CD4-positive, alpha-beta T cell treated with Interferon gamma for 1 hour (primary cell): Measurements from ENCODE around the gene SDC1.

Source experiments
- DNase-seq: peaks from one replicate; pipeline ENCODE4 v3.0.0-alpha.2; 2020

Gene SDC1

GRCh38 chr2:20168727-20169696 is 55.9 kb downstream of the SDC1 start:
- no peak for DNase-seq

GRCh38 chr2:20168048-20168726 is 56.7 kb downstream of the SDC1 start:
- no peak for DNase-seq

- DNase-seq = no peak
Observed at GRCh38 chr2:20167356-20167755, 57.6 kb downstream of the SDC1 start.

- DNase-seq = no peak
Observed at GRCh38 chr2:20165677-20166509, 59.0 kb downstream of the SDC1 start.

GRCh38 chr2:20164734-20165478 is 60.0 kb downstream of the SDC1 start:
- no peak for DNase-seq

- no peak for DNase-seq
Observed at GRCh38 chr2:20164061-20164733, 60.7 kb downstream of the SDC1 start.

GRCh38 chr2:20159411-20160070 is 65.4 kb downstream of the SDC1 start:
- DNase-seq = no peak

GRCh38 chr2:20157193-20157891 is 67.6 kb downstream of the SDC1 start:
- DNase-seq = no peak

- no peak for DNase-seq
Observed at GRCh38 chr2:20156836-20157192, 68.1 kb downstream of the SDC1 start.

GRCh38 chr2:20156076-20156759 is 68.7 kb downstream of the SDC1 start:
- no peak for DNase-seq

GRCh38 chr2:20153131-20153851 is 71.6 kb downstream of the SDC1 start:
- no peak for DNase-seq

GRCh38 chr2:20150806-20151571 is 73.9 kb downstream of the SDC1 start:
- no peak for DNase-seq
